Left ventricle myocardium inferior (tissue), 1 donor: ENCODE results near the gene C19orf38. TPM values are rescaled to one million over a fixed set of nuclear protein-coding genes. Genes with fewer than 3 reads are reported as not detected.

Source experiments
- DNase-seq: peaks from one replicate; pipeline ENCODE4 v3.0.0-alpha.2; 2020
- H3K27ac ChIP-seq: fragments of 200-600 bp; replicated peaks from 2 replicates; pipeline ENCODE4 v1.8.0; 2021
- H3K27me3 ChIP-seq: fragments of 200-600 bp; 2 replicates; pipeline ENCODE4 v1.8.0; 2021; ENCODE audit warnings: low read depth
- H3K36me3 ChIP-seq: fragments of 200-600 bp; 2 replicates; pipeline ENCODE4 v1.8.0; 2021
- H3K4me1 ChIP-seq: fragments of 200-600 bp; 2 replicates; pipeline ENCODE4 v1.8.0; 2021
- H3K4me3 ChIP-seq: fragments of 200-600 bp; 2 replicates; pipeline ENCODE4 v1.8.0; 2021; ENCODE audit warnings: mild to moderate bottlenecking, moderate library complexity
- H3K9me3 ChIP-seq: fragments of 200-600 bp; replicated peaks from 2 replicates; pipeline ENCODE4 v1.8.0; 2021
- intact Hi-C: fragments of 100-400 bp; cut with micrococcal nuclease; formaldehyde crosslinking; loops from one replicate; pipeline ENCODE4 v1.11.0; 2022
- total RNA-seq: library from RNA; stranded (reverse); fragmentation: NEBNext Ultra II Directional; extraction: Animal tissue kit (Norgen Biotek cat#: 25700); gene quantifications from one replicate; pipeline ENCODE4 v1.2.1, GENCODE V29; 2021
- TF ChIP-seq, protein P1 (sequence below): fragments of 200-600 bp; IDR thresholded peaks from 2 replicates; pipeline ENCODE4 v1.8.0; 2021; ENCODE audit warnings: antibody characterized with exemption, mild to moderate bottlenecking, borderline replicate concordance
- donor health status: DM: no; HTN: yes; CAD: no; lungs with severe emphysema.

The C19orf38 gene
- total RNA-seq, 1 donor from 2014 or later: 0.47 TPM

DNA sequence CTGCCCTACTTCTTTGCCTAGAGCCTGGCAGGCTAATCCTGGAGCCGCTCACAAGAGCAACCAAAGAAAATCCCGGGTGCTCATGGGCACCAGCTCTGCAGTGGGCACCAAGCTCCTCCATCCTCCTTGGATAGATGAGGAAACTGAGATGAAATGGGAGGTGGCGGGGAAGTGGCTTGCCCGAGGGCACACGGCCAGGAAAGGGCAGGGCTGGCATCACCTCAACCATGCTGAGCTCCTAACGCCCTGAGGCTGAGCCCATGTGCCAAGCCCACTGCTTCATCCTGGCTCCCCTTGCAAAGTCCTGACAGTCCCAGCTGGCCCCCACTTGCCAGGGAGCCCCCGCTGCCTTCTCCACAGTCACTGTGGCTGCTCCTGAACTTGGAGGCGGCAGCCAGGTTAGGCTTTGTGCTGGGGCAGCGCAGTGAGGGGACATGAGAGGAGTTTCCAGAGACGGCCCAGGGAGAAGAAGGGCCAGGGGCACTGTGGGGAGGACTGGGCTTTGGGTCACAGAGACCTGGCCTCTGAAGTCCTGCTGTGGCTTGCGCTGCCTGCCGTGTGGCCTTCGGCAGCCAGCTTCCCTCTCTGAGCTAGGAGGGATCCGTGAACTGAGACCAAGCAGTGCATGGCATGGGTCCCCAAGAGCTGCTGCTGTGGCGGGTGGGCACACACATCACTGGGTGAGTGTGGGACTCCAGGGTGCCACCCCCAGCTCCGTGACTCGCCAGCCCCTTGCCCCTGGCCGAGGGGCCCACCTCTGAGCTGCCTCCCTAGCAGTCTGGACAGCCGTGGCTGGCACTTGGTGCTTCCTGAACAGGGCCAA, 29.7 kb upstream of the C19orf38 start:
- H3K27me3 ChIP-seq: no peaks in the 10 kb centered on the region
- no peak overlapping the region for H3K4me3 ChIP-seq
- peaks cover 13% of the 10 kb centered on the region for H3K4me1 ChIP-seq
- TF ChIP-seq, protein P1, sequence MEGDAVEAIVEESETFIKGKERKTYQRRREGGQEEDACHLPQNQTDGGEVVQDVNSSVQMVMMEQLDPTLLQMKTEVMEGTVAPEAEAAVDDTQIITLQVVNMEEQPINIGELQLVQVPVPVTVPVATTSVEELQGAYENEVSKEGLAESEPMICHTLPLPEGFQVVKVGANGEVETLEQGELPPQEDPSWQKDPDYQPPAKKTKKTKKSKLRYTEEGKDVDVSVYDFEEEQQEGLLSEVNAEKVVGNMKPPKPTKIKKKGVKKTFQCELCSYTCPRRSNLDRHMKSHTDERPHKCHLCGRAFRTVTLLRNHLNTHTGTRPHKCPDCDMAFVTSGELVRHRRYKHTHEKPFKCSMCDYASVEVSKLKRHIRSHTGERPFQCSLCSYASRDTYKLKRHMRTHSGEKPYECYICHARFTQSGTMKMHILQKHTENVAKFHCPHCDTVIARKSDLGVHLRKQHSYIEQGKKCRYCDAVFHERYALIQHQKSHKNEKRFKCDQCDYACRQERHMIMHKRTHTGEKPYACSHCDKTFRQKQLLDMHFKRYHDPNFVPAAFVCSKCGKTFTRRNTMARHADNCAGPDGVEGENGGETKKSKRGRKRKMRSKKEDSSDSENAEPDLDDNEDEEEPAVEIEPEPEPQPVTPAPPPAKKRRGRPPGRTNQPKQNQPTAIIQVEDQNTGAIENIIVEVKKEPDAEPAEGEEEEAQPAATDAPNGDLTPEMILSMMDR: no peak
- DNase-seq: no peak
- peaks cover 96% of the 10 kb centered on the region for H3K36me3 ChIP-seq
- H3K9me3 ChIP-seq: no peaks in the 10 kb centered on the region
- peak overlapping the region; percentile 38 for H3K27ac ChIP-seq
- intact Hi-C loops: no loop called here

DNA sequence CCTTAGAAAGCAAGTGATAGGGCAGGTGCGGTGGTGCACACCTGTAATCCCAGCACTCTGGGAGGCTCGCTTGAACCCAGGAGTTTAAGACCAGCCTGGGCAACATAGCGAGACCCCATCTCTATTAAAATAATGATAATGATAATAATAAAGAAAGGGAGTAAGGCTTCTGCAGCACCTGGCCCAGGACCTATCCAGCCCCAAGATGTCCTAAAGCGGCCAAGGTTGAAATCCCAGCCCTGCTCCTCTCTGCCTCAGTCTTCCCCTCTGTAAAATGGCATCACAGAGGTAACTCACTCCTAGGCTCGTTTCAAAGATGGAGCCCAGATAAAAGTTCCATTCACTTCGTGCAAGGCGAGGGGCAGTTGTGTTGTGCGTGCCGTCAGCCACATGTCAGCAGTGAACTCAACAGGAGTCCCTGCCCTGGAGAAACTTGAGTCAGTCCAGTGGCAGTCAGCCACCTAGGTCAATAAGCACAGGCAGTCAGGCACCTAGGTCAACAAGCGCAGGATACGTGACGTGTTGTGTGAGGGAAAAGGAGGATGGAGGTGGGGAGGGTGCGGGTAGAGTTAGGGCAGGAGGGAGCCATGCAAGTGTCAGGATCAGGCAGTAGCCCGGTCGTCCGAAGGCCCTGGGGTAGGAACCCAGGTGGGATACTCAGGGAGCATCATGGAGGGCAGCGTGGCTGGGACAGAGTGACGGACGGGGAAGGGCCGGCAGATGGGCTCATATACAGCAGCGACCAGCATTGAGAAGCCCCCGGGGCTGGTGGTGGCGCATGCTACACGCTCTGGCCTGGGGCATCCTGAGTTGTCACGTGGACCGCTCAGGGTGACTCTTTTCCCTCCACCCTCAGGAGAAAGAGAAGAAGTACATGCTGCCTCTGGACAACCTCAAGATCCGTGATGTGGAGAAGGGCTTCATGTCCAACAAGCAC, 28.8 kb upstream of the C19orf38 start:
- no peaks in the 10 kb centered on the region for H3K9me3 ChIP-seq
- no peak overlapping the region for H3K27ac ChIP-seq
- intact Hi-C loops: no loop called here
- H3K27me3 ChIP-seq: no peaks in the 10 kb centered on the region
- H3K36me3 ChIP-seq: peaks cover 96% of the 10 kb centered on the region
- H3K4me3 ChIP-seq: no peak overlapping the region
- TF ChIP-seq, protein P1: no peak
- no peak for DNase-seq
- peaks cover 13% of the 10 kb centered on the region for H3K4me1 ChIP-seq

DNA sequence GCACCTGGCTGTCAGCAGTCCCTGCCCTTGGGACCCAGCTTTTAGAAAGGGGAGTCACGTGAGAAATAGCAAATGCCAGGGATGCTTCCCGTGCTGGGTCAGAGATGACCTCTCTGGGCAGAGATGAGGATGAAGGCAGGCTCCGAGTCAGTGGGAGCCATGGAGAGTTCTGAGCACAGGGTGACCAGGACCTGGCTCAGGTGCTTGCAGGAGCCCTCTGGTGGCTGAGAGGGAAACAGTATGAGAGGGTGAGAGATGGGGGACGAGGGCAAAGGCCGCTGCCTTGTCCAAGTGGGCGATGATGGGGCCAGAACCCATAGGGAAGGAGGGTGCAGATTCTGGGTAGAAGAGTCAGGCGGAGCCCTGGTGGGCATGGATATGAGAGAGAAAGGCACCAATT, 28.0 kb upstream of the C19orf38 start:
- no peak overlapping the region for H3K27ac ChIP-seq
- no peaks in the 10 kb centered on the region for H3K27me3 ChIP-seq
- H3K4me3 ChIP-seq: no peak overlapping the region
- H3K36me3 ChIP-seq: peaks cover 96% of the 10 kb centered on the region
- TF ChIP-seq, protein P1: peak; percentile 40
- intact Hi-C loops: no loop called here
- H3K9me3 ChIP-seq: no peaks in the 10 kb centered on the region
- DNase-seq: no peak
- peaks cover 13% of the 10 kb centered on the region for H3K4me1 ChIP-seq

DNA sequence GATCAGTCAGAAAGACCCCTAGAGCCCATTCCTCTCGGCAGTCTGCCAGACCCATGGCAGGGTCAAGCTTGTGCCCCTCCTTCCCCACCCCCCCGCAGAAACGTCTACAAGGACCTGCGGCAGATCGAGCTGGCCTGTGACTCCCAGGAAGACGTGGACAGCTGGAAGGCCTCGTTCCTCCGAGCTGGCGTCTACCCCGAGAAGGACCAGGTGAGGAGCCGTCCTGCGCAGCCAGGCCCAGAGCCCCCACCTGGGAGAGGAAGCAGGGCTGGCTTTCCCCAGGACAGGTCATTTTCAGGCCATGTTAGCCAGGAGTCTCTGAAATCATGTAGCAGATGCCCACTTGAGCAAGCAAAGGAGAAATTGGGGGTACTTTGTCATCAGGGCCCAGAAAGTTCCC, 24.5 kb upstream of the C19orf38 start:
- peaks cover 97% of the 10 kb centered on the region for H3K36me3 ChIP-seq
- TF ChIP-seq, protein P1: no peak
- peaks cover 13% of the 10 kb centered on the region for H3K4me1 ChIP-seq
- H3K9me3 ChIP-seq: no peaks in the 10 kb centered on the region
- peak; percentile 9 for DNase-seq
- H3K27me3 ChIP-seq: no peaks in the 10 kb centered on the region
- intact Hi-C loops: no loop called here
- H3K4me3 ChIP-seq: no peak overlapping the region
- no peak overlapping the region for H3K27ac ChIP-seq

DNA sequence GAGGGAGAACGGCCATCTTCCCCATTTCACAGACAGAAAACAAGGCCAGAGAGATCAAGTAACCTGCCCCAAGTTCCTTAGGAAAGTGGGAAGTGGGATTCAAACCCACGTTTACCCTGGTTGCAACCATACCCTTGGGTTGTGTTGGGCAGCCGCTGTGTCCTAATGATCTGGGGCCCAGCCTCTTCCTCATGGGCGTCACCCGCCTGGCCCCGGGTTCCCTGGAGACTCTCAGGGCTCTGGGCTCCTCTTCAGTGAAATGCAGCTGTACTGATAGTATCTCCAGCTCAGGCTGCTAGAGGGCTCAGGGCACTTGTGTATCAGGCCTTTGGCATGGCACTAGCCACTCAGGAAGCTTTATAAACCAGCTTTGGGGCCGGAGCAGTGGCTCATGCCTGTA, 22.0 kb upstream of the C19orf38 start:
- TF ChIP-seq, protein P1: no peak
- intact Hi-C loops: no loop called here
- H3K36me3 ChIP-seq: peaks cover 96% of the 10 kb centered on the region

More for the DNA sequence above, 22.0 kb upstream of the C19orf38 start:
- H3K27me3 ChIP-seq: no peaks in the 10 kb centered on the region
- peak; percentile 9 for DNase-seq
- no peak overlapping the region for H3K4me3 ChIP-seq
- no peaks in the 10 kb centered on the region for H3K9me3 ChIP-seq
- H3K4me1 ChIP-seq: peaks cover under 1% of the 10 kb centered on the region
- no peak overlapping the region for H3K27ac ChIP-seq
